Fibroblast of lung (primary cell): ENCODE data around the gene GPC5.

Experiments
- CTCF ChIP-seq, 2 donors: IDR thresholded peaks in 1 of 2; conservative IDR thresholded peaks in 1 of 2; 1 replicate in 1 of 2; 2 replicates in 1 of 2; pipeline ENCODE4 v1.5.1; 2011 to 2012; ENCODE audit warnings: low read length in 2 of 2, control low read depth in 1 of 2, inconsistent platforms in 1 of 2, low read depth in 1 of 2, mild to moderate bottlenecking in 1 of 2
- EZH2 ChIP-seq: IDR thresholded peaks from 2 replicates; pipeline ENCODE4 v1.5.1; 2012; ENCODE audit warnings: low read length, control low read depth, mild to moderate bottlenecking; ENCODE audit errors: missing control alignments

GRCh38 chr13:91596842-91597241 lies 198.4 kb downstream of the GPC5 start:
- TF ChIP-seq CTCF (conservative IDR thresholded peaks at IDR 0.05 in 1 of 2, IDR thresholded peaks at IDR 0.05 in 1 of 2; ENCODE audit: low read depth in 1 of 2, low read length in 2 of 2) = no peak
- no peak for TF ChIP-seq EZH2
